Adrenal gland (tissue), 12 donors: ENCODE measurements around the gene EPHB2. TPM values are rescaled to one million over a fixed set of nuclear protein-coding genes. Genes with fewer than 3 reads are reported as not detected.

Source experiments
- DNase-seq, 7 donors: peaks; one replicate each; pipeline ENCODE4 v3.0.0-alpha.2; 2019 to 2020
- H3K27ac ChIP-seq, 5 donors: fragments of 200-600 bp; sonication (generic) in 4 of 5; 1 replicate in 3 of 5; 2 replicates in 2 of 5; pipeline versions ENCODE4 v1.5.1 to v1.8.0; 2016 to 2020; ENCODE audit warnings: mild to moderate bottlenecking in 1 of 5
- H3K27me3 ChIP-seq: fragments of 200-600 bp; 2 replicates; pipeline ENCODE4 v1.8.0; 2021
- H3K36me3 ChIP-seq, 2 donors: fragments of 200-600 bp; replicated peaks in 1 of 2; 1 replicate in 1 of 2; 2 replicates in 1 of 2; pipeline versions ENCODE4 v1.5.1 to v1.8.0; 2018 to 2022
- H3K4me1 ChIP-seq, 2 donors: fragments of 200-600 bp; replicated peaks in 1 of 2; 1 replicate in 1 of 2; 2 replicates in 1 of 2; pipeline versions ENCODE4 v1.5.1 to v1.8.0; 2018 to 2021
- H3K4me3 ChIP-seq, 4 donors: fragments of 200-600 bp; sonication (generic) in 3 of 4; one replicate each; pipeline ENCODE4 v1.5.1; 2016 to 2018
- H3K9me3 ChIP-seq, 3 donors: fragments of 200-600 bp; sonication (generic) in 1 of 3; replicated peaks in 1 of 3; 1 replicate in 2 of 3; 2 replicates in 1 of 3; pipeline versions ENCODE4 v1.5.1 to v1.8.0; 2016 to 2021
- CTCF ChIP-seq, 6 experiments: fragments of 450-650 bp in 4 of 6; fragments of 200-600 bp in 2 of 6; sonication (generic) in 1 of 6; IDR thresholded peaks; 1 replicate in 5 of 6; 2 replicates in 1 of 6; pipeline versions ENCODE4 v1.5.1 to v1.8.0; 2016 to 2021; ENCODE audit warnings: antibody characterized with exemption in 6 of 6, mild to moderate bottlenecking in 2 of 6, moderate library complexity in 1 of 6
- POLR2A ChIP-seq, 2 donors: fragments of 450-650 bp; IDR thresholded peaks; one replicate each; pipeline ENCODE4 v1.6.1; 2017; ENCODE audit warnings: antibody characterized with exemption in 2 of 2, mild to moderate bottlenecking in 2 of 2, moderate library complexity in 1 of 2
- WGBS, 4 donors: extraction: QIAGEN DNeasy Blood & Tissue Kit in 2 of 4; methylation state at CpG; one replicate each; pipeline versions ENCODE4 v1.1.5 to v1.1.7; 2013 to 2017; 5-methylcytosine and 5-hydroxymethylcytosine counted together
- intact Hi-C, 2 donors: fragments of 100-400 bp; cut with DNase I; formaldehyde crosslinking; loops; one replicate each; pipeline versions ENCODE4 v1.14.1 to v1.15.0; 2022 to 2023
- polyA plus RNA-seq, 3 donors: library from polyadenylated mRNA; stranded (reverse); fragments of 200-250 nt in 2 of 3; fragments of 350-450 nt in 1 of 3; fragmentation: Illumina TruSeq in 1 of 3; extraction: RNeasy Lipid Tissue Mini Kit (QIAGEN cat#74804) in 1 of 3; gene quantifications; one replicate each; pipeline ENCODE4 v1.2.3, GENCODE V29; 2013 to 2014
- total RNA-seq, 9 donors: library from RNA; depleted of rRNA in 4 of 9; stranded (reverse); fragments of >200 nt in 4 of 9; fragments of 120-200 nt in 1 of 9; fragmentation: NEBNext Ultra II Directional in 1 of 9; extraction: Animal tissue kit (Norgen Biotek cat#: 25700) in 1 of 9; gene quantifications; one replicate each; pipeline versions ENCODE4 v1.1.0 to v1.2.4, GENCODE V29; 2013 to 2023
- donor health status: healthy with polysubstance abuse.
- donor health status: Bipolar disorder and iron deficiency.
- donor health status: DM: yes; HTN: yes; CAD: no.
- donor health status: DM: no; HTN: no; CAD: no.
- donor health status: DM: no; HTN: no; CAD: no.
- donor health status: DM: yes; HTN: yes; CAD: no.

Gene EPHB2
- total and polyA plus RNA-seq, 12 donors, result 0.67 to 10.3 (median 3.1) TPM

DNA sequence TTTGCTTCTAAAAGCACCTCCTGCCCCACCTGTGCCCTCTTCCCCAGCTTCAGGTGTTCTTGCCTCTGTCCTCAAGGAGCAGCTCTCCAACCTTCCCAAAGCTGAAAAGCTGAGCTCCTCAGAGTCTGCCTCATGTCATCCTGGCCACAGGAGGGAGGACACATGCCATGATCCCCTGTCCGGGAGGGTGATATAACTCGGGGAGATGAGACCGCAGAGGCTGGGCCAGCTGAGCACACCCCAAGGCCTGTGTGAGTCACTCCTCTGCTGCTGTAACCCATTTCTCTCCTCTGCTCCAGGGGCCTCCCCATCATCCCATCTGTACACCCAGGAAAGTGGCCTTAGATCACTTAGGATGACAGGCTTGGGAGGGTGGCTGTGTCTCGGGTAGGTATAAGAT, 49.8 kb downstream of the EPHB2 start:
- H3K4me1 ChIP-seq, result no peaks in the 10 kb centered on the region
- no peak overlapping the region for H3K4me3 ChIP-seq
- H3K27ac ChIP-seq, result no peak overlapping the region
- TF ChIP-seq POLR2A (IDR thresholded peaks at IDR 0.05), result no peak
- no peak for TF ChIP-seq CTCF (IDR thresholded peaks at IDR 0.05)
- H3K9me3 ChIP-seq, result no peaks in the 10 kb centered on the region
- intact Hi-C loops, result no loop called here
- WGBS, 4 donors, result 46 to 62% (median 56%) methylated on average over 3 to 4 of the region's 4 CpGs
- DNase-seq, result peak in 2 of 7 donors; percentile 36 to 48
- no peaks in the 10 kb centered on the region for H3K27me3 ChIP-seq
- no peaks in the 10 kb centered on the region for H3K36me3 ChIP-seq

DNA sequence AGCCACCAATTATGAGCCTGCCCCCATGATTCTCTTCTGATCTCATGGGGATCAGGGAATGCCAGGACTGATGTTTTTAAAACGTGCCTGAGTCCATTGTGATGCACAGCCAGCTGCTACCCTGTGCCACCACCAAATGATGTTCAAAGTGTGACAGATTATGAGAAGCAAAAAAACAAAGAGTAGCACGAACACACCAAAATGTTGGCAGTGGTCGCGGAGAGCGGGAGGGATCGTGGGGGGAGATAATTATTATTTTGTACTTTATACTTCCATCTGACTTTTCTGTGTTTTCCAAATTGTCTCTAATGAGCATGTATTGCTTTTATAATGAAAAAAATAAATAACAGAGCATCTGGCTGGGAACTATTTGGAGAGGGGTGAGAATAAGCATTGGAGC, 50.5 kb downstream of the EPHB2 start:
- H3K9me3 ChIP-seq, result no peaks in the 10 kb centered on the region
- intact Hi-C loops, result no loop called here
- WGBS, 4 donors, result 88 to 93% (median 90%) methylated on average over 6 of the region's 6 CpGs
- no peak overlapping the region for H3K4me3 ChIP-seq
- no peaks in the 10 kb centered on the region for H3K27me3 ChIP-seq
- H3K4me1 ChIP-seq, result no peaks in the 10 kb centered on the region
- no peak for DNase-seq
- no peak overlapping the region for H3K27ac ChIP-seq
- H3K36me3 ChIP-seq, result no peaks in the 10 kb centered on the region
- no peak for TF ChIP-seq CTCF (IDR thresholded peaks at IDR 0.05)
- no peak for TF ChIP-seq POLR2A (IDR thresholded peaks at IDR 0.05)

DNA sequence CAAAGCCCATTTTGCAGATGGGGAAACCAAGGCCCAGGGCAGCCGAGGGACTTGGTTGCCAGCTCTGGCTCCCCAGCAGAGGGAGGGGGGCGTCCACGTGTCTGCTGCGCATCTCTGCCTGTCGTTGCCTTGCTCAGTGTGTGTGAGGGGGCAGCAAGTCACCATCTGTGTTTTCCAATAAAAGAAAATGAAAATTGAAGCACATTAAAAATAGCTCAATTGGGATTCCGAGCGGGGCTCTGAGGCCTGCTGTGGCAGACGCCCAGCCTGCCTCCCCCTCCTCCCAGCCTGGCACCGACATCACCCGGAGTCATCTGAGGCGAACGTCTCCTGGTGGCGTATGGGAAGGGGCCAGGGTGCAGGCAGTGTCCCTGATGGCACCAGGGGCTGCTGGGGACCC, 51.2 kb downstream of the EPHB2 start:
- Histone ChIP-seq H3K27ac (no peak overlapping the region), H3K4me1 (no peaks in the 10 kb centered on the region), H3K36me3 (no peaks in the 10 kb centered on the region), H3K4me3 (no peak overlapping the region), H3K9me3 (no peaks in the 10 kb centered on the region), H3K27me3 (no peaks in the 10 kb centered on the region)
- TF ChIP-seq CTCF (IDR thresholded peaks at IDR 0.05) (no peak), POLR2A (IDR thresholded peaks at IDR 0.05) (no peak)
- intact Hi-C loops, result no loop called here
- 83 to 89% (median 85%) methylated on average over 13 of the region's 13 CpGs for WGBS, 4 donors
- no peak for DNase-seq

GRCh38 chr1:22763487-22764200, 53.0 kb downstream of the EPHB2 start:
- TF ChIP-seq CTCF (IDR thresholded peaks at IDR 0.05) (no peak), POLR2A (IDR thresholded peaks at IDR 0.05) (no peak)
- Histone ChIP-seq H3K27ac (no peak overlapping the region), H3K4me3 (no peak overlapping the region), H3K27me3 (no peaks in the 10 kb centered on the region), H3K4me1 (no peaks in the 10 kb centered on the region), H3K9me3 (no peaks in the 10 kb centered on the region), H3K36me3 (no peaks in the 10 kb centered on the region)
- intact Hi-C loops, result no loop called here
- no peak for DNase-seq
- 82 to 87% (median 83%) methylated on average over 11 of the region's 11 CpGs for WGBS, 4 donors
